ENCODE results near the gene H2BW2. TPM values are rescaled to one million over a fixed set of nuclear protein-coding genes. Genes with fewer than 3 reads are reported as not detected.
A peak's percentile ranks its signal among the peaks of the same experiment; 100 is the strongest.
"Not testable (repeated sequence)": the region's sequence is repeated elsewhere in the genome, so short reads cannot be mapped to it uniquely, and the experiment has no call there.

H2BW2 gene
- total RNA-seq (not detected), polyA plus RNA-seq (ENCODE audit: insufficient read length in 6 of 6) (1 to 10 TPM; 1.1 to 2.0 (median 1.4) TPM)
- long read RNA-seq, donor 1 = 0 reads
- long read RNA-seq, donor 2, partial matches to known transcripts = 6 of 41 reads
- long read RNA-seq, donor 2, other reads (novel, unspliced or antisense) = 35 of 41 reads
- long read RNA-seq, donor 3 = 0 reads
- long read RNA-seq, donor 4 = 0 reads
- long read RNA-seq, donor 5, partial matches to known transcripts = 0 of 30 reads
- long read RNA-seq, donor 5, other reads (novel, unspliced or antisense) = 30 of 30 reads
- long read RNA-seq, donor 6 = 0 reads
- long read RNA-seq, donor 7 = 0 reads
- long read RNA-seq, donor 8 = 0 reads
- long read RNA-seq, donor 9 = 0 reads
- long read RNA-seq, donor 10 = 0 reads
- long read RNA-seq, donor 11, partial matches to known transcripts = 0 of 39 reads
- long read RNA-seq, donor 11, other reads (novel, unspliced or antisense) = 39 of 39 reads
- long read RNA-seq, donor 12 = 0 reads

DNA sequence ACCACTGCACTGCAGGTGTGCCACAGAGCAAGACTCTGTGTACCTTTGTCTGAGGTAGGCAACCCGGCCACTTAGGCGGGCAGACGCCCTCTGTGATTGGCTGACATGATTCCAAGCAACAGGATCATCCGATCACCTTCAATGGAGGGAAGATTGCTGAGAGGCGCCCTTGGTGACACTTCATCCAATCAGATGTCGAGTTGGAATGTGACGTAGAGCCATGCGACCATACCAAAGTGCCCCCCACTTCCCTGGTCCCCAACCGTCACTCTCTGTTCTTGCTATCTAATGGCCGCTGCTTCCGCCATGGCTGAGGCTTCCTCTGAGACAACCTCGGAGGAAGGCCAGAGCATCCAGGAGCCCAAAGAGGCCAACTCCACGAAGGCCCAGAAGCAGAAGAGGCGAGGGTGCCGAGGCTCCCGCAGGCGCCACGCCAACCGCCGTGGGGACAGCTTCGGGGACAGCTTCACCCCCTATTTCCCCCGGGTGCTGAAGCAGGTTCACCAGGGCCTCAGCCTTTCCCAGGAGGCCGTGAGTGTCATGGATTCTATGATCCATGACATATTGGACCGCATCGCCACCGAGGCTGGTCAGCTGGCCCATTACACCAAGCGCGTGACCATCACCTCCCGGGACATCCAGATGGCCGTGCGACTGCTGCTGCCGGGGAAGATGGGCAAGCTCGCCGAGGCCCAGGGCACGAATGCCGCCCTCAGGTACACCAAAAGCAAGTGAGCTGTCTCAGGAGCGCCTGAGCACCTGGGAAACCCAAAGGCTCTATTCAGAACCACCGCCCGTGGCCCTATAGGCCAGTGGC is at the start of gene H2BW2:
TSS of gene H2BW2 (plus strand) at position 268 of the 817 bp plus-strand sequence. CDS start at position 307, 39 bp downstream.
- TF ChIP-seq, protein P1, sequence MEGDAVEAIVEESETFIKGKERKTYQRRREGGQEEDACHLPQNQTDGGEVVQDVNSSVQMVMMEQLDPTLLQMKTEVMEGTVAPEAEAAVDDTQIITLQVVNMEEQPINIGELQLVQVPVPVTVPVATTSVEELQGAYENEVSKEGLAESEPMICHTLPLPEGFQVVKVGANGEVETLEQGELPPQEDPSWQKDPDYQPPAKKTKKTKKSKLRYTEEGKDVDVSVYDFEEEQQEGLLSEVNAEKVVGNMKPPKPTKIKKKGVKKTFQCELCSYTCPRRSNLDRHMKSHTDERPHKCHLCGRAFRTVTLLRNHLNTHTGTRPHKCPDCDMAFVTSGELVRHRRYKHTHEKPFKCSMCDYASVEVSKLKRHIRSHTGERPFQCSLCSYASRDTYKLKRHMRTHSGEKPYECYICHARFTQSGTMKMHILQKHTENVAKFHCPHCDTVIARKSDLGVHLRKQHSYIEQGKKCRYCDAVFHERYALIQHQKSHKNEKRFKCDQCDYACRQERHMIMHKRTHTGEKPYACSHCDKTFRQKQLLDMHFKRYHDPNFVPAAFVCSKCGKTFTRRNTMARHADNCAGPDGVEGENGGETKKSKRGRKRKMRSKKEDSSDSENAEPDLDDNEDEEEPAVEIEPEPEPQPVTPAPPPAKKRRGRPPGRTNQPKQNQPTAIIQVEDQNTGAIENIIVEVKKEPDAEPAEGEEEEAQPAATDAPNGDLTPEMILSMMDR (IDR thresholded peaks at IDR 0.05) = no peak
- Histone ChIP-seq H3K36me3 (no peaks in the 10 kb centered on the region), H3K27me3 (no peaks in the 10 kb centered on the region), H3K27ac (no peak within 1 kb of the TSS), H3K9me3 (no peaks in the 10 kb centered on the region), H3K4me3 (no peak within 1 kb of the TSS), H3K4me1 (no peaks in the 10 kb centered on the region)
- no peak for DNase-seq
- no peak for ATAC-seq
- intact Hi-C loops (cut with DNase I) = no loop called here

DNA sequence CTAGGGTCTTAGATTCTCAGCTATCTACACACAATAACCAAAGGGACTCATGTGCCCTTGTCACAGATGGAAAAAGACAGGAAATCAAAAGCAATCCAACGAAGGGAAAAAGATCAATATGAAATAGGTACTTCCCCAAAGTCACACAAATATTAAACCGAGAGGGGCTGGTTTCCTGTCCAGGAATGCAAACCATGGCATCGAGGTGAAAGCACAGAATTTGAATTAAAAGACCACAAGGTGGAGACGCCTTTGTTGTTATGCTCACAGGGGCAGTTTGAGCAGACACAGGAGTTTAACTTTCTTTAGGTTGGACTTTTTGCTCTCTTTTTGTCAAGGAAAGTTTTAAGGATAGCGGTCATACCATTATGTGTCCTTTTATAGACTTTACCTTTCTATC is 40.5 kb upstream of the H2BW2 start:
- TF ChIP-seq, protein P1 (IDR thresholded peaks at IDR 0.05) = no peak
- no peak for ATAC-seq
- H3K9me3 ChIP-seq = no peaks in the 10 kb centered on the region
- H3K36me3 ChIP-seq = no peaks in the 10 kb centered on the region
- intact Hi-C loops (cut with DNase I) = no loop called here
- no peak overlapping the region for H3K27ac ChIP-seq
- no peaks in the 10 kb centered on the region for H3K27me3 ChIP-seq
- no peak for DNase-seq
- H3K4me3 ChIP-seq = no peak overlapping the region
- no peaks in the 10 kb centered on the region for H3K4me1 ChIP-seq

DNA sequence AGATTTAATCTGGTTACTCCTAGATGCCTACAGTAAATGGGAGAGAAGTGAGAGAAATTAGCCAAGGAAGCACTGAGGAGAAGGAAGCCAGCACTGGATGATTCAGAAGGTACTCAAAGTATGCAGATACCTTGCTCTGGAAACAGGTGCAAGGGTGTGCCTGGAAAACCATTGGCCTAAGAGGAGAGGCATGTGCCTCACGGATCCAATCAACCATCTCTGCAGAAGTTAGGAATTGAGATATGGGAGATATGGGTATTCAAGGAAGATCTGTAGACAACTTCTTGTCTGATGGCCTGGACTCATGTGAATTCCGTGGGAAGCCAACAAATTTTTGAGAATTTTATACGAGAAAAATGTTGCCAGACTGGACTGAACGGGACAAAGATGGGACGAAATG is 30.9 kb upstream of the H2BW2 start:
- no peaks in the 10 kb centered on the region for H3K4me1 ChIP-seq
- DNase-seq = no peak
- TF ChIP-seq, protein P1 (IDR thresholded peaks at IDR 0.05) = no peak
- no peak for ATAC-seq
- no peak overlapping the region for H3K4me3 ChIP-seq
- no peaks in the 10 kb centered on the region for H3K27me3 ChIP-seq
- no peak overlapping the region for H3K27ac ChIP-seq
- no peaks in the 10 kb centered on the region for H3K9me3 ChIP-seq
- intact Hi-C loops (cut with DNase I) = no loop called here
- no peaks in the 10 kb centered on the region for H3K36me3 ChIP-seq

DNA sequence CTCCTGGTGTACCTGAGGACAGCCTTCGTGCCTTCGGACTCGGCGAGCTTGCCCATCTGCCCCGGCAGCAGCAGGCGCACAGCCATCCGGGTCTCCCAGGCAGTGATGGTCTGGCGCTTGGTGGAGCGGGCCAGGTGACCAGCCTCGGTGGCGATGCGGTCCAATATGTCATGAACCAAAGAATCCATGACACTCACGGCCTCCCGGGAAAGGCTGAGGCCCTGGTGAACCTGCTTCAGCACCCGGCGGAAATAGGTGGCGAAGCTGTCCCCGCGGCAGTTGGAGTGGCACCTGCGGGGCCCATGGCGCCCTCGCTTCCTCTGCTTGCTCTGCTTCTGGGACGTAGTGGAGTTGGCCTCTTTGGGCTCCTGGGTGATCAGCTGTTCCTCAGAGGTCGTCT is 26.6 kb upstream of the H2BW2 start:
- Histone ChIP-seq H3K36me3 (no peaks in the 10 kb centered on the region), H3K4me1 (no peaks in the 10 kb centered on the region), H3K27me3 (no peaks in the 10 kb centered on the region), H3K4me3 (no peak overlapping the region), H3K9me3 (no peaks in the 10 kb centered on the region), H3K27ac (no peak overlapping the region)
- peak in 1 of 4 donors; percentile 45 for DNase-seq
- TF ChIP-seq, protein P1 (IDR thresholded peaks at IDR 0.05) = no peak
- ATAC-seq = no peak
- intact Hi-C loops (cut with DNase I) = no loop called here

DNA sequence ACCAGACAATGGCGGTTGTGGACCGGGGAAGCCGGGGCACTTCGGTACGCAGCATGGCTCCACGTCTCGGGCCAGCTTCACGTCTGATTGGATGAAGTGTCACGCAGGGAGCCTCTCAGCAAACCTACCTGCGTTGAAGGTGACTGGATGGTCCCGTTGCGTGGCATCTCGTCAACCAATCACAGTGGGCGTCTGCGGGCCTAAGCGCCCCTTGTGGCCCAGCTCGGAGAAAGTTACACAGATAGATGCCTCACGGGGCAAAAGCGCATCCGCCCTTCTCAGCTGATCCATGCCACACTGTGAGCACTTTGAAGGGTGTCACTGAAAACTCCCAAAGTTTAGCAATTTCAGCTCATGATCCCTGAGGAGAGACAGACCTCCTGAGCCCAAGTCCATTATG is 26.1 kb upstream of the H2BW2 start, which contains the start of gene H2BW1:
TSS of gene H2BW1 (minus strand) at position 103 of the 400 bp plus-strand sequence. CDS start 132 bp downstream, outside the sequence.
- no peaks in the 10 kb centered on the region for H3K36me3 ChIP-seq
- H3K9me3 ChIP-seq = no peaks in the 10 kb centered on the region
- no peaks in the 10 kb centered on the region for H3K4me1 ChIP-seq
- H3K27ac ChIP-seq = no peak within 1 kb of the TSS
- no peaks in the 10 kb centered on the region for H3K27me3 ChIP-seq
- no peak within 1 kb of the TSS for H3K4me3 ChIP-seq
- no peak for DNase-seq
- TF ChIP-seq, protein P1 (IDR thresholded peaks at IDR 0.05) = no peak
- intact Hi-C loops (cut with DNase I) = no loop called here
- ATAC-seq = no peak

DNA sequence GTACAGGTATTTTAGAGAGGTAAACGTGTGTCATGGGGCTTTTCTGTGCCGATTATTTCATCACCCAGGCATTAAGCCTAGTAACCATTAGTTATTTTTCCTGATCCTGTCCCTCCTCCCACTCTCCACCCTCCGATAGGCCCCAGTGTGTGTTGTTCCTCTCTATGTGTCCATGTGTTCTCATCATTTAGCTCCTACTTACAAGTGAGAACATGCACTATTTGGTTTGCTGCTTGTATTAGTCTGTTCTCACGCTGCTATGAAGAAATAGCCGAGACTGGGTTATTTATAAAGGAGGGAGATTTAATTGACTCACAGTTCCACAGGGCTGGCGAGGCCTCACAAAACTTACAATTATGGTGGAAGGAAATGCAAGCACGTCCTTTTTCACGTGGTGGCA is 24.2 kb upstream of the H2BW2 start:
- DNase-seq; H3K4me1 ChIP-seq; H3K9me3 ChIP-seq; H3K4me3 ChIP-seq; ATAC-seq; H3K27ac ChIP-seq; H3K36me3 ChIP-seq; intact Hi-C loops (cut with DNase I); H3K27me3 ChIP-seq: not testable (repeated sequence)
